ENCODE results near the gene IL21R.

DNA sequence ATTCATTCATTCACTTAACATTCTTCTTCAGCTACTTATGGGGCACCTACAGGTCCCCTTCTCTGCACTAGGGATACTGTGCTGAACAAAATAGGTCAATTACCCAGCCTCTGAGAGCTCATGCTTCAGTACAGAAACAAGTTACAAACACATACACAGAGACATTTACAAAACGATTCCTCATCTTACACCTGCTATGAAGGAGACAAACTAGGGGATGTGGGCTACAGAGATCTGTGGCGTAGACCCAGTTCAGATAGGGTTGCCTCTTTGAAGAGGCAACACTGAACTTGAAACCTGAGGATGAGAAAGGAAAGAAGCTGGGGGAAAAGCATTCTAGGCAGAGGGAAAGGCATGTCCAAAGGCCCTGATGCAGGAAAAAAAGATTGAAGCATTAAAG is 5.2 kb downstream of the IL21R start:
- TF ChIP-seq POLR2AphosphoS5 (IDR thresholded peaks at IDR 0.05; ENCODE audit: low read depth, low read length) (no peak), TAF1 (IDR thresholded peaks at IDR 0.05; ENCODE audit: borderline replicate concordance, insufficient read depth, low read length) (no peak)
- TF ChIP-seq, protein P1, sequence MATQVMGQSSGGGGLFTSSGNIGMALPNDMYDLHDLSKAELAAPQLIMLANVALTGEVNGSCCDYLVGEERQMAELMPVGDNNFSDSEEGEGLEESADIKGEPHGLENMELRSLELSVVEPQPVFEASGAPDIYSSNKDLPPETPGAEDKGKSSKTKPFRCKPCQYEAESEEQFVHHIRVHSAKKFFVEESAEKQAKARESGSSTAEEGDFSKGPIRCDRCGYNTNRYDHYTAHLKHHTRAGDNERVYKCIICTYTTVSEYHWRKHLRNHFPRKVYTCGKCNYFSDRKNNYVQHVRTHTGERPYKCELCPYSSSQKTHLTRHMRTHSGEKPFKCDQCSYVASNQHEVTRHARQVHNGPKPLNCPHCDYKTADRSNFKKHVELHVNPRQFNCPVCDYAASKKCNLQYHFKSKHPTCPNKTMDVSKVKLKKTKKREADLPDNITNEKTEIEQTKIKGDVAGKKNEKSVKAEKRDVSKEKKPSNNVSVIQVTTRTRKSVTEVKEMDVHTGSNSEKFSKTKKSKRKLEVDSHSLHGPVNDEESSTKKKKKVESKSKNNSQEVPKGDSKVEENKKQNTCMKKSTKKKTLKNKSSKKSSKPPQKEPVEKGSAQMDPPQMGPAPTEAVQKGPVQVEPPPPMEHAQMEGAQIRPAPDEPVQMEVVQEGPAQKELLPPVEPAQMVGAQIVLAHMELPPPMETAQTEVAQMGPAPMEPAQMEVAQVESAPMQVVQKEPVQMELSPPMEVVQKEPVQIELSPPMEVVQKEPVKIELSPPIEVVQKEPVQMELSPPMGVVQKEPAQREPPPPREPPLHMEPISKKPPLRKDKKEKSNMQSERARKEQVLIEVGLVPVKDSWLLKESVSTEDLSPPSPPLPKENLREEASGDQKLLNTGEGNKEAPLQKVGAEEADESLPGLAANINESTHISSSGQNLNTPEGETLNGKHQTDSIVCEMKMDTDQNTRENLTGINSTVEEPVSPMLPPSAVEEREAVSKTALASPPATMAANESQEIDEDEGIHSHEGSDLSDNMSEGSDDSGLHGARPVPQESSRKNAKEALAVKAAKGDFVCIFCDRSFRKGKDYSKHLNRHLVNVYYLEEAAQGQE (IDR thresholded peaks at IDR 0.05; ENCODE audit: insufficient read depth in 1 of 2, low read depth in 2 of 2, low read length in 2 of 2) = no peak

Data from PFSK-1 (cell line).